ENCODE data around the gene ARGFX.

ARGFX gene

DNA sequence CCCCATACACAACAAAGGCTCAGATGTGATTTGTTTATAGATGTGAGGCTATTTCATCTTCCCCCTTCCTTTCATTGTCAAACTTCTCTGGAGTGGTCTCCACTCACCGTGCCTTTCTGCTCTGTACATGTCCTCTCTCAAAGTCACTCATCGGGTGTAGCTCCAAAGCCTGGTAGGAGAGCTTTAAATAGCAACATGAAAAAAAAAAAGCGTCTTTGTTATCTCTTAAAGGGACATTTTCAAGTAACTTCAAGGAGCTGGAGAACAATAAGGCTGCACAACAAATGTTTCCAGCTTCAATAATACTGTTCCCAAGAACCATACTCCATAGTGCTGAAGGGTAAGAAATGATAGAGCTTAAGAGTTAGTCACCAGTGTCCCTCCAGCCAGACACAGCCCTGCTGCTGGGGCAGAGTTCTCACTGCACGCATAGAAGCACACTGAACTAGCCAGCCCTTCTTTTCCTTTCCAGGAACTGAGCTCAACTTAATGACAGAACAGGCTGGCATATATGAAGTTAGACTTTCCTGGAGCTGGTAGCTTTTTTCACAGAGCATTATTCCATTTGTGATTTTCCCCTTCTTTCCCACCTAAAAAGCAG, 33.6 kb downstream of the ARGFX start:
- no peak for DNase-seq

DNA sequence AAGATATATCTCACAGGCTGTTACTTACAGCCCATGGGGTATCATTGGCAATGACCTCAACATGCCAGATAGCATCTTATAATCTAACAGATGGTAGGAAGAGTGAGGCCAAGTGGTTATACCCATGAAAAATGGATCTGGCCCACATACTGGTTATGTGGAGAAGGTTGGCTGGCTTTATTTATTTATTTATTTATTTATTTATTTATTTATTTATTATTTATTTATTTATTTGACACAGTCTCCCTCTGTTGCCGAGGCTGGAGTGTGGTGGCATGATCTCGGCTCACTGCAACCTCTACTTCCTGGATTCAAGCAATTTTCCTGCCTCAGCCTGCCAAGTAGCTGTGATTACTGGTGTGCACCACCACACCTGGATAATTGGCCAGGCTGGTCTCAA, 37.0 kb downstream of the ARGFX start:
- no peak for DNase-seq

DNA sequence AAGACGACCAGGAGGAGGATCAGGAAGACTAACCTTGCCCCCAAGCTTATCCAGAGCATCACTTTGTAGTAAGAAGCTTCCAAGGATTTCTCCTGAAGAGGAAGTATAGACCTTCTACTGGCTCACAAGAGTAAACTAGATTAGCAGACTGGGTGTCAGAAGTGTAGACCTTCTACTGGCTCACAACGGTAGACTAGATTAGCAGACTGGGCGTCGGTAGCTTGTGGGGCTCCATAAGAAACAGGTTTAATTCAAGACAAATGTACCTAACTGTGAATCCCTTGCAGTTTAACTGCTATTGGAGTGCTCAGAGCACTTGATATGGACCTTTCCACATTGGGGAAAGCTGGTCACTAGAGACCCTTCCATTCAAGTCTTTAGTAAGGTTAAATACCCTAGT, 38.4 kb downstream of the ARGFX start:
- no peak for DNase-seq

All from NK-92 treated with Interleukin-12 subunit alpha and Interleukin-12 subunit beta, amount 100 ng/mL, for 24 hours (cell line).